Esophagus (tissue), 2 donors: ENCODE data around the gene EEIG1. TPM values are rescaled to one million over a fixed set of nuclear protein-coding genes. Genes with fewer than 3 reads are reported as not detected.
A peak's percentile ranks its signal among the peaks of the same experiment; 100 is the strongest.

Source experiments
- H3K27ac ChIP-seq, 2 donors: one replicate each; pipeline ENCODE4 v1.5.1; 2013; ENCODE audit warnings: low read depth in 2 of 2, mild to moderate bottlenecking in 2 of 2, inconsistent platforms in 1 of 2, low read length in 1 of 2, moderate library complexity in 1 of 2
- H3K27me3 ChIP-seq, 2 donors: one replicate each; pipeline ENCODE4 v1.6.1; 2013; ENCODE audit warnings: low read length in 2 of 2, control low read depth in 1 of 2, mild to moderate bottlenecking in 1 of 2; ENCODE audit not compliant: insufficient read depth in 2 of 2, control insufficient read depth in 1 of 2
- H3K36me3 ChIP-seq, 2 donors: one replicate each; pipeline ENCODE4 v1.6.1; 2013; ENCODE audit warnings: low read length in 1 of 2; ENCODE audit not compliant: control insufficient read depth in 2 of 2, insufficient read depth in 2 of 2
- H3K4me1 ChIP-seq, 2 donors: one replicate each; pipeline ENCODE4 v1.6.1; 2013; ENCODE audit warnings: low read length in 1 of 2; ENCODE audit not compliant: control insufficient read depth in 2 of 2, insufficient read depth in 2 of 2
- H3K4me3 ChIP-seq, 2 donors: one replicate each; pipeline ENCODE4 v1.5.1; 2013; ENCODE audit warnings: low read length in 2 of 2, mild to moderate bottlenecking in 2 of 2, low read depth in 1 of 2, moderate library complexity in 1 of 2
- H3K9me3 ChIP-seq, 2 donors: one replicate each; pipeline ENCODE4 v1.6.1; 2013; ENCODE audit warnings: mild to moderate bottlenecking in 2 of 2, low read depth in 1 of 2, low read length in 1 of 2, moderate library complexity in 1 of 2; ENCODE audit not compliant: control insufficient read depth in 2 of 2, insufficient read depth in 1 of 2
- WGBS, 2 donors: extraction: QIAGEN DNeasy Blood & Tissue Kit; methylation state at CpG; one replicate each; pipeline ENCODE4 v1.1.7; 2013; 5-methylcytosine and 5-hydroxymethylcytosine counted together
- polyA plus RNA-seq, 2 donors: library from polyadenylated mRNA; stranded (reverse); fragments of 200-250 nt; gene quantifications; one replicate each; pipeline ENCODE4 v1.2.3, GENCODE V29; 2013
- donor health status: healthy with polysubstance abuse.
- donor health status: Bipolar disorder and iron deficiency.

EEIG1 gene
- polyA plus RNA-seq, 2 donors = 34.3 to 53.1 TPM

- Histone ChIP-seq H3K4me1 (peaks cover 0 to 38% of the 10 kb centered on the region in 2 donors), H3K4me3 (no peak overlapping the region), H3K9me3 (no peaks in the 10 kb centered on the region), H3K36me3 (peaks cover 0 to 8% of the 10 kb centered on the region in 2 donors), H3K27ac (peak overlapping the region; percentile 80 to 98), H3K27me3 (no peaks in the 10 kb centered on the region)
- 35 to 37% methylated on average over 13 of the region's 13 CpGs for WGBS, 2 donors
Measured at GRCh38 chr9:127954831-127955293, 25.9 kb downstream of the EEIG1 start.

DNA sequence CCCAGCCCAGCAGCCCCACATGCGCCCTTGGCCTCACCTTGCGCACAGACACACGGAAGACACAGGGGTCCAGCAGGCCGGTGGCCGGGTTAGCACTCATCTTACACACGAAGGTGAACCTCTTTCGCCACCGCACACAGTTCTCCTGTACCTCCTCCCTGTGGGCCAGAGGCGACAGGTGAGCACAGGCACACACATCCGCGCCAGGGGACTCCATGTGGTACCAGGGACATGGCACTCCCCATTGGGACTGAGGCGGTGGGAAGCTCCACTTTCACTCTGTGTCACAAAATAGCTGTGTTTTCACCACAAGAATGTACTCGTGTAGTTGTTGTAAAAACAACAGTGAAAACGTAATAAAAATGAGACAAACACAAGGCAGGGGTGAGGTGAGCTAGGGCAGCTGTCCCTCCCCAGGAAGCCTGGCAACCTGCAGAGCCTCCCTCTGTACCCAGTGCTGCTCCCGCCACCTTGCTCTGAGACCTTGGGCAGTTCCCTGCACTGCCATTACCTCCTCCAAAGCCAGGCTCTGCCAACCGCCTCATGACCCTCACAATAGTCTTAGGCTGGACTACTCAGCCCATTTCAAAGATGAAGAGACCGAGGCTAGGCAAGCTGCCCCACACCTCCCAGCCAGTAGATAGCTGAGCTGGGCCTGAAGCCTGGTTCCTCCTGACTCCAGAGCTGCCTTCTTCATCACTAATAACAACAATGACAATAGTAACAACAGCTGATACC is 26.9 kb downstream of the EEIG1 start:
- peaks cover 0 to 15% of the 10 kb centered on the region in 2 donors for H3K36me3 ChIP-seq
- H3K27ac ChIP-seq = peak overlapping the region; percentile 80 to 98
- H3K4me1 ChIP-seq = peaks cover 0 to 38% of the 10 kb centered on the region in 2 donors
- H3K4me3 ChIP-seq = no peak overlapping the region
- H3K9me3 ChIP-seq = no peaks in the 10 kb centered on the region
- 76 to 77% methylated on average over 17 of the region's 17 CpGs for WGBS, 2 donors
- no peaks in the 10 kb centered on the region for H3K27me3 ChIP-seq

- Histone ChIP-seq H3K9me3 (no peaks in the 10 kb centered on the region), H3K27ac (no peak overlapping the region), H3K4me3 (no peak overlapping the region), H3K36me3 (peaks cover 0 to 22% of the 10 kb centered on the region in 2 donors), H3K27me3 (no peaks in the 10 kb centered on the region), H3K4me1 (peaks cover 0 to 38% of the 10 kb centered on the region in 2 donors)
- WGBS, 2 donors = 85 to 86% methylated on average over 1 of the region's 1 CpG
Measured at GRCh38 chr9:127953154-127953553, 27.6 kb downstream of the EEIG1 start.

DNA sequence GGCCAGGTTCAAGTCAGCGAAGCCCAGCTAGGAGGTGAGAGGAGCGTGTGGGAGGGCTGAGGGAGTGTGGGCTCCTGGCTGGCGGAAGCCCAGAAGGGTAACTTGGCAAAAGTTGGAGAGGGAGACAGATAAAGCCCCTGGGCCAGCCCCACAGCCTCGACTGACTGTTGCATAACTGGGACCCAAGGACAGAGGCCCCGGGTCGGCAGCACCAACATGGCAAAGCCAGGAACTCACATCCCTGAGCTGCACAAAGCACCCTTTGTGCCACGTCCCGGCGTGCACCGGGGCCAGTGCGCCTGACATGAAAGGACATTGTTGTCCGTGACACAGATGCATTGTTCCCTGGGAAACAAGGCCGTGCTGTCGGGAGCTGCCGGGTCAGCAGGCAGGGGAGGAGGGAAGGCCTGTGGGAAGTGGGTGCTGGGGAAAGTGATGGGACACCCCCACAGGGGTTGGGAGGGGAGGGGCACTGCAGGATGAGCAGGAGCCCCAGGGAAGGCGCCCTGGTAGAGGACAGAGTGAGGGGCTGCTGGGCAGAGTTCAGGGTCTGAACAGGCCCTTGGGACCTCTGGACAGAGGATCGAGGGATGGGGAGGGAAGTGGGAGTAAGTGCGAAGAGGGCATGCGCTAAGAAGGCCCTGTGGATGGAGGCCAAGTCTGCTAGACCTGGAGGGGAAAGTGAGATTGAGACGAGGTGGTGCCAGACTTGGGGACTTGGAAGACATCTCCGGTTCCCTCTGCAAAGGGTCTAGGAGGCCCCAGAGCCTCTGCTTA is 30.1 kb downstream of the EEIG1 start:
- no peaks in the 10 kb centered on the region for H3K27me3 ChIP-seq
- H3K27ac ChIP-seq = peak overlapping the region in 1 of 2 donors; percentile 6
- WGBS, 2 donors = 63% methylated on average over 21 of the region's 21 CpGs
- peaks cover 0 to 35% of the 10 kb centered on the region in 2 donors for H3K36me3 ChIP-seq
- no peak overlapping the region for H3K4me3 ChIP-seq
- H3K9me3 ChIP-seq = no peaks in the 10 kb centered on the region
- H3K4me1 ChIP-seq = peaks cover 0 to 32% of the 10 kb centered on the region in 2 donors

GRCh38 chr9:127949827-127950512 is 30.8 kb downstream of the EEIG1 start:
- H3K27ac ChIP-seq = peak overlapping the region in 1 of 2 donors; percentile 6
- H3K36me3 ChIP-seq = peaks cover 0 to 41% of the 10 kb centered on the region in 2 donors
- H3K27me3 ChIP-seq = no peaks in the 10 kb centered on the region
- peaks cover 0 to 27% of the 10 kb centered on the region in 2 donors for H3K4me1 ChIP-seq
- WGBS, 2 donors = 69 to 73% methylated on average over 17 of the region's 17 CpGs
- no peak overlapping the region for H3K4me3 ChIP-seq
- no peaks in the 10 kb centered on the region for H3K9me3 ChIP-seq

DNA sequence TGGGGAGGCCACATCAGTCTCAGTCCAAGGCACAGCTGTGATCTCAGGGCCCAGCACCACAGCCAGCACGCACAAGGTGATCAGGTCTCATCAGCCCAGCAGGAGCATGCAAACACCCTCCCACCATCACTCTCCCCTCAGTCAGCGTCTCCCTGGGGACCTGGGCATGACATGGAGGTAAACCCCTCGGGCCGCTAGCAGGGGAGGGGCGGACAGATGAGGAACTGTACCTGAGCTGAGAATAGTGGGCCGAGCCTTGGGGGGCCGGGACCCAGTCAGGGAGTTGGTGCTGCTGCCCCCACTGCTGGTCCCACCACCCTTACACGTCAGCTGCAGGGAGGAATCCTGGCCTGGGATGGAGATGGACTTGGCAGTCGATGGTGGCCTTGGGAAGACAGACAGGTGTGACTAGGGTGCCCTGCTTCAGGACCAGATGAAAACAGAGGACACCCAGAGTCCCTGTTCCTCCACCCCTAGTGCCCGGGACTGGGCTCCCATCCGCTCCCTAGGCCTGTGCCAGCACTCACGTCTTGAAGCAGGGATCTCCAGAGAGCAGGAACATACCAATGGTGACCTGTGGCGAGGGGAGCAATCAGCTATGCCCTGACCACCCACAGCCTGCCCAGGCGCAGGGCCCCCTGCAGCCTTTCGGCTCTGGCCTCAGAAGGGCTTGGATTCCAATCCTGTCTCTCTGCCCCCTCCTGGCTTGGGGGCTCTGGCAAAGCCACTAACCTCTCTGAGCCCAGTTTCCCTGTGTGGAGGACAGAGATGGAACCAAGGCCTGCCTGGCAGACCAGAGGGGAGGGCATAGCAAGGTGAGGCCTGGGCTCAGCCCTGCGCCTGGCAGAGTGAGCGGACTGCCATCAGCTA is 32.7 kb downstream of the EEIG1 start:
- Histone ChIP-seq H3K27ac (no peak overlapping the region), H3K4me3 (no peak overlapping the region)

DNA sequence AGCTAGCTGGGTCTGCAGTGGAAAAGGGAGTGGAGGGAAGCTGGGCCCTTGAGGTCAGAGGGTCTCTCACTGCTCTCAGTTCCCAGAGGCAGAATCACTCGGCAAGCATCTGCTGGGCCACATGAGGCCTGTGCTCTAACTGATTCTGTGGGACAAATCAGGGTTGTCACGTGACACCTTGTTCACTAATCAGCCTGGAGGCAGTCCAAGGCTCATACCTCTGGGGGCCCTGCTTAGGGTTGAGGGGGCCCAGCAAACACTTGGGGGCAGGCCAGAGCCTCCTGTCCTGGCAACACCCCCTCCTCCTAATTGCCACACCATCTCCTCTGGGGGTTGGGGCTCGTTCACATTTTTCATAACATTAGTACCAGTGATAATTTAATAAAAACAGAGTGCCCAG is 34.1 kb downstream of the EEIG1 start:
- H3K36me3 ChIP-seq = peaks cover 0 to 58% of the 10 kb centered on the region in 2 donors
- WGBS, 2 donors = 65 to 69% methylated on average over 3 of the region's 3 CpGs
- no peak overlapping the region for H3K4me3 ChIP-seq
- H3K9me3 ChIP-seq = no peaks in the 10 kb centered on the region
- H3K27me3 ChIP-seq = no peaks in the 10 kb centered on the region
- peaks cover 3 to 6% of the 10 kb centered on the region in 2 donors for H3K4me1 ChIP-seq
- no peak overlapping the region for H3K27ac ChIP-seq

More for the DNA sequence above, 32.7 kb downstream of the EEIG1 start:
- Histone ChIP-seq H3K36me3 (peaks cover 0 to 50% of the 10 kb centered on the region in 2 donors), H3K9me3 (no peaks in the 10 kb centered on the region), H3K4me1 (peaks cover 0 to 12% of the 10 kb centered on the region in 2 donors), H3K27me3 (no peaks in the 10 kb centered on the region)
- WGBS, 2 donors = 83 to 85% methylated on average over 17 of the region's 17 CpGs

- WGBS, 2 donors = 83 to 84% methylated on average over 9 of the region's 9 CpGs
- Histone ChIP-seq H3K36me3 (peaks cover 0 to 60% of the 10 kb centered on the region in 2 donors), H3K27me3 (no peaks in the 10 kb centered on the region), H3K4me1 (peaks cover 3 to 6% of the 10 kb centered on the region in 2 donors), H3K27ac (no peak overlapping the region), H3K9me3 (no peaks in the 10 kb centered on the region), H3K4me3 (no peak overlapping the region)
Measured at GRCh38 chr9:127945942-127946341, 34.8 kb downstream of the EEIG1 start.
